Vagina (tissue), 2 donors: Measurements from ENCODE around the gene DENND1A. TPM values are rescaled to one million over a fixed set of nuclear protein-coding genes. Genes with fewer than 3 reads are reported as not detected.
A peak's percentile ranks its signal among the peaks of the same experiment; 100 is the strongest.
"Not testable (repeated sequence)": the region's sequence is repeated elsewhere in the genome, so short reads cannot be mapped to it uniquely, and the experiment has no call there.

Source experiments
- DNase-seq, 2 donors: peaks; one replicate each; pipeline ENCODE4 v3.0.0-alpha.2; 2017; ENCODE audit errors: extremely low spot score in 2 of 2
- H3K27ac ChIP-seq: fragments of 200-600 bp; sonication (generic); one replicate; pipeline ENCODE4 v1.5.1; 2019
- H3K27me3 ChIP-seq: fragments of 200-600 bp; sonication (generic); one replicate; pipeline ENCODE4 v1.5.1; 2019
- H3K36me3 ChIP-seq, 2 donors: fragments of 200-600 bp; sonication (generic); one replicate each; pipeline ENCODE4 v1.5.1; 2017 to 2019
- H3K4me1 ChIP-seq: fragments of 200-600 bp; sonication (generic); one replicate; pipeline ENCODE4 v1.5.1; 2019
- H3K4me3 ChIP-seq, 2 donors: fragments of 200-600 bp; sonication (generic); 1 replicate in 1 of 2; 2 replicates in 1 of 2; pipeline ENCODE4 v1.5.1; 2016 to 2019
- H3K9me3 ChIP-seq: fragments of 200-600 bp; sonication (generic); one replicate; pipeline ENCODE4 v1.5.1; 2019
- CTCF ChIP-seq, 3 experiments: fragments of 450-650 bp in 2 of 3; fragments of 200-600 bp in 1 of 3; sonication (generic) in 1 of 3; IDR thresholded peaks; one replicate each; pipeline ENCODE4 v1.5.1; 2017 to 2019; ENCODE audit warnings: antibody characterized with exemption in 3 of 3, mild to moderate bottlenecking in 2 of 3, moderate library complexity in 2 of 3
- POLR2A ChIP-seq, 2 donors: fragments of 450-650 bp; IDR thresholded peaks; one replicate each; pipeline ENCODE4 v1.6.1; 2017; ENCODE audit warnings: antibody characterized with exemption in 2 of 2, mild to moderate bottlenecking in 2 of 2, moderate library complexity in 2 of 2
- POLR2AphosphoS5 ChIP-seq, 2 donors: sonication (generic); formaldehyde crosslinking; IDR thresholded peaks; one replicate each; pipeline ENCODE4 v1.9.0; 2017; ENCODE audit warnings: antibody characterized with exemption in 2 of 2, mild to moderate bottlenecking in 2 of 2, low read depth in 1 of 2; ENCODE audit not compliant: insufficient read depth in 1 of 2
- intact Hi-C: fragments of 100-400 bp; cut with DNase I; formaldehyde crosslinking; loops from one replicate; pipeline ENCODE4 v1.15.1; 2023
- total RNA-seq: library from RNA; depleted of rRNA; stranded (reverse); fragments of >200 nt; gene quantifications from one replicate; pipeline ENCODE4 v1.2.3, GENCODE V29; 2016

The DENND1A gene
- total RNA-seq, 1 donor from 2014 or later, result 20.4 TPM

GRCh38 chr9:123911024-123911423, 18.9 kb downstream of the DENND1A start:
- Histone ChIP-seq H3K27ac (no peak overlapping the region), H3K9me3 (no peaks in the 10 kb centered on the region), H3K27me3 (no peaks in the 10 kb centered on the region), H3K4me3 (no peak overlapping the region), H3K36me3 (no peaks in the 10 kb centered on the region), H3K4me1 (peaks cover 6% of the 10 kb centered on the region)
- no peak for DNase-seq
- intact Hi-C loops, result no loop called here
- TF ChIP-seq POLR2AphosphoS5 (IDR thresholded peaks at IDR 0.05; ENCODE audit: insufficient read depth in 1 of 2, low read depth in 1 of 2) (no peak), CTCF (IDR thresholded peaks at IDR 0.05) (no peak), POLR2A (IDR thresholded peaks at IDR 0.05) (no peak)

GRCh38 chr9:123909192-123909591, 20.7 kb downstream of the DENND1A start:
- H3K27ac ChIP-seq, H3K4me3 ChIP-seq, H3K27me3 ChIP-seq, intact Hi-C loops, H3K4me1 ChIP-seq, H3K36me3 ChIP-seq, DNase-seq, H3K9me3 ChIP-seq: not testable (repeated sequence)

GRCh38 chr9:123903550-123903949, 26.4 kb downstream of the DENND1A start:
- H3K4me1 ChIP-seq, DNase-seq, intact Hi-C loops, H3K27ac ChIP-seq, H3K36me3 ChIP-seq, H3K9me3 ChIP-seq, H3K27me3 ChIP-seq, H3K4me3 ChIP-seq: not testable (repeated sequence)

GRCh38 chr9:123894822-123895221, 35.1 kb downstream of the DENND1A start:
- Histone ChIP-seq H3K4me1 (peaks cover 17% of the 10 kb centered on the region), H3K27ac (no peak overlapping the region), H3K9me3 (no peaks in the 10 kb centered on the region), H3K4me3 (no peak overlapping the region), H3K36me3 (no peaks in the 10 kb centered on the region), H3K27me3 (no peaks in the 10 kb centered on the region)
- no peak for TF ChIP-seq POLR2A (IDR thresholded peaks at IDR 0.05)
- no peak for TF ChIP-seq POLR2AphosphoS5 (IDR thresholded peaks at IDR 0.05; ENCODE audit: insufficient read depth in 1 of 2, low read depth in 1 of 2)
- no peak for TF ChIP-seq CTCF (IDR thresholded peaks at IDR 0.05)
- intact Hi-C loops, result no loop called here
- no peak for DNase-seq

- H3K4me3 ChIP-seq, result no peak overlapping the region
- peaks cover 17% of the 10 kb centered on the region for H3K4me1 ChIP-seq
- DNase-seq, result no peak
- H3K27me3 ChIP-seq, result no peaks in the 10 kb centered on the region
- no peak for TF ChIP-seq POLR2A (IDR thresholded peaks at IDR 0.05)
- no peak for TF ChIP-seq POLR2AphosphoS5 (IDR thresholded peaks at IDR 0.05; ENCODE audit: insufficient read depth in 1 of 2, low read depth in 1 of 2)
- TF ChIP-seq CTCF (IDR thresholded peaks at IDR 0.05), result no peak
- intact Hi-C loops, result no loop called here
- no peaks in the 10 kb centered on the region for H3K36me3 ChIP-seq
- H3K27ac ChIP-seq, result peak overlapping the region; percentile 50
- no peaks in the 10 kb centered on the region for H3K9me3 ChIP-seq
Measured at GRCh38 chr9:123893831-123894460, 36.0 kb downstream of the DENND1A start.

GRCh38 chr9:123893115-123893514, 36.8 kb downstream of the DENND1A start:
- Histone ChIP-seq H3K27me3 (no peaks in the 10 kb centered on the region), H3K36me3 (no peaks in the 10 kb centered on the region), H3K27ac (peak overlapping the region; percentile 50), H3K4me3 (no peak overlapping the region), H3K4me1 (peaks cover 17% of the 10 kb centered on the region), H3K9me3 (no peaks in the 10 kb centered on the region)
- intact Hi-C loops, result no loop called here
- TF ChIP-seq POLR2AphosphoS5 (IDR thresholded peaks at IDR 0.05; ENCODE audit: insufficient read depth in 1 of 2, low read depth in 1 of 2), result no peak
- no peak for TF ChIP-seq CTCF (IDR thresholded peaks at IDR 0.05)
- TF ChIP-seq POLR2A (IDR thresholded peaks at IDR 0.05), result no peak
- DNase-seq, result no peak
